GM18505 (cell line): ENCODE measurements around the gene EXOC3L4.

ENCODE experiments used
- ATAC-seq: cut with Tn5 transposase; IDR thresholded peaks from one replicate; pipeline ENCODE4 v1.9.1; 2021; ENCODE audit not compliant: unreplicated experiment
- POLR2A ChIP-seq: IDR thresholded peaks from 4 replicates; pipeline ENCODE4 v1.6.1; 2011; ENCODE audit warnings: borderline replicate concordance; ENCODE audit not compliant: insufficient read depth, insufficient read length; ENCODE audit errors: extremely low read depth

Gene EXOC3L4

GRCh38 chr14:103099733-103100280, 5.3 kb downstream of the EXOC3L4 start:
- TF ChIP-seq POLR2A = no peak
- no peak for ATAC-seq

- no peak for TF ChIP-seq POLR2A
- peak; percentile 45 for ATAC-seq
Observed at GRCh38 chr14:103100281-103101121, 6.0 kb downstream of the EXOC3L4 start.

- TF ChIP-seq POLR2A = no peak
- no peak for ATAC-seq
Observed at GRCh38 chr14:103101257-103101962, 6.9 kb downstream of the EXOC3L4 start.

GRCh38 chr14:103101963-103102688, 7.6 kb downstream of the EXOC3L4 start:
- no peak for TF ChIP-seq POLR2A
- no peak for ATAC-seq

- ATAC-seq = no peak
- no peak for TF ChIP-seq POLR2A
Observed at GRCh38 chr14:103102689-103103260, 8.2 kb downstream of the EXOC3L4 start.

- ATAC-seq = no peak
- TF ChIP-seq POLR2A = no peak
Observed at GRCh38 chr14:103103461-103104388, 9.2 kb downstream of the EXOC3L4 start.

- no peak for TF ChIP-seq POLR2A
Observed at GRCh38 chr14:103104389-103104653, 9.8 kb downstream of the EXOC3L4 start.

GRCh38 chr14:103104654-103105452, 10.3 kb downstream of the EXOC3L4 start:
- no peak for ATAC-seq

More at GRCh38 chr14:103104389-103104653, 9.8 kb downstream of the EXOC3L4 start:
- no peak for ATAC-seq

GRCh38 chr14:103105580-103106150, 11.1 kb downstream of the EXOC3L4 start:
- no peak for ATAC-seq
- TF ChIP-seq POLR2A = no peak

More at GRCh38 chr14:103104654-103105452, 10.3 kb downstream of the EXOC3L4 start:
- no peak for TF ChIP-seq POLR2A

GRCh38 chr14:103107455-103107854, 12.9 kb downstream of the EXOC3L4 start:
- no peak for TF ChIP-seq POLR2A
- ATAC-seq = no peak
